HepG2 (cell line): ENCODE measurements around the gene TSACC. TPM values are rescaled to one million over a fixed set of nuclear protein-coding genes. Genes with fewer than 3 reads are reported as not detected.
A peak's percentile ranks its signal among the peaks of the same experiment; 100 is the strongest.

Source experiments
- ATAC-seq: fragments of 200-7000 bp; cut with Tn5 transposase; 3 replicates; pipeline ENCODE4 v1.9.1; 2020; ENCODE audit warnings: mild to moderate bottlenecking, moderate library complexity
- BruUV-seq: library from RNA; stranded (reverse); fragments of 400-500 nt; replicated peaks from 2 replicates; lab custom pipeline; 2021; lab: Mats Ljungman, UMichigan
- CTCF ChIA-PET: fragments of 300-600 bp; formaldehyde crosslinking; extraction: SDS; loops from one replicate; lab custom pipeline; 2021; ENCODE audit warnings: low total read pairs, inconsistent platforms, low intra/inter-chr PET ratio; lab: Yijun Ruan, JAX
- POLR2A ChIA-PET: fragments of 350-600 bp; sonication (Branson Sonifier 250); formaldehyde crosslinking; loops from one replicate; lab custom pipeline; 2020; ENCODE audit warnings: antibody characterized with exemption, inconsistent platforms; lab: Yijun Ruan, JAX
- DNase-seq: peaks from one replicate; pipeline ENCODE4 v3.0.0-alpha.2; 2015; ENCODE audit warnings: low spot score
- FAIRE-seq: peaks from 3 replicates; lab custom pipeline; 2011; peaks lifted over from hg19 to GRCh38; lab: Jason Lieb, UNC
- H2AFZ ChIP-seq: one replicate; pipeline ENCODE4 v1.6.1; 2011; ENCODE audit warnings: low read length, inconsistent platforms
- H3K27ac ChIP-seq: fragments of 300-600 bp; 3 replicates; pipeline ENCODE4 v1.8.0; 2011; ENCODE audit warnings: mixed run types, mild to moderate bottlenecking, mixed read lengths, low read length, inconsistent platforms; ENCODE audit not compliant: insufficient read depth; ENCODE audit errors: extremely low read length
- H3K27me3 ChIP-seq, 2 experiments: fragments of 200-600 bp in 1 of 2; 2 replicates in 1 of 2; 3 replicates in 1 of 2; pipeline versions ENCODE4 v1.6.0 to v1.8.0; 2011; ENCODE audit warnings: low read length in 2 of 2, mild to moderate bottlenecking in 2 of 2, moderate library complexity in 2 of 2, inconsistent platforms in 1 of 2; ENCODE audit not compliant: insufficient read depth in 2 of 2, control insufficient read depth in 1 of 2
- H3K36me3 ChIP-seq, 2 experiments: fragments of 200-600 bp in 1 of 2; replicated peaks in 1 of 2; 2 replicates in 1 of 2; 3 replicates in 1 of 2; pipeline versions ENCODE4 v1.5.1 to v1.8.0; 2011; ENCODE audit warnings: low read length in 2 of 2, inconsistent platforms in 1 of 2; ENCODE audit not compliant: insufficient read depth in 2 of 2, control insufficient read depth in 1 of 2
- H3K4me1 ChIP-seq: 2 replicates; pipeline ENCODE4 v1.5.1; 2012; ENCODE audit warnings: low read length, inconsistent platforms; ENCODE audit not compliant: insufficient read depth
- H3K4me2 ChIP-seq: 2 replicates; pipeline ENCODE4 v1.6.0; 2011; ENCODE audit warnings: low read depth, low read length, inconsistent platforms
- H3K4me3 ChIP-seq, 3 experiments: fragments of 200-600 bp in 1 of 3; sonication (generic), shearing (Covaris generic) in 1 of 3; replicated peaks in 1 of 3; 2 replicates each; pipeline ENCODE4 v1.5.1; 2011 to 2016; ENCODE audit warnings: low read length in 3 of 3, inconsistent platforms in 2 of 3, low read depth in 2 of 3, mild to moderate bottlenecking in 2 of 3, control low read depth in 1 of 3, mixed read lengths in 1 of 3; ENCODE audit not compliant: insufficient read depth in 1 of 3
- H3K79me2 ChIP-seq: one replicate; pipeline ENCODE4 v1.6.1; 2011; ENCODE audit warnings: low read length, inconsistent platforms; ENCODE audit not compliant: insufficient read depth
- H3K9ac ChIP-seq: 2 replicates; pipeline ENCODE4 v1.6.0; 2011; ENCODE audit warnings: mild to moderate bottlenecking, low read depth, low read length, inconsistent platforms; ENCODE audit not compliant: insufficient read depth
- H3K9me3 ChIP-seq: 2 replicates; pipeline ENCODE4 v1.5.1; 2012; ENCODE audit warnings: mild to moderate bottlenecking, low read length
- H4K20me1 ChIP-seq: 2 replicates; pipeline ENCODE4 v1.6.0; 2011; ENCODE audit warnings: inconsistent platforms, mild to moderate bottlenecking, low read length, moderate library complexity; ENCODE audit not compliant: insufficient read depth
- ARID4A ChIP-seq: sonication (generic); formaldehyde crosslinking; IDR thresholded peaks from 2 replicates; pipeline ENCODE4 v1.5.0; 2020; ENCODE audit warnings: mild to moderate bottlenecking, missing genetic modification reagents, borderline replicate concordance
- ELF3 ChIP-seq: IDR thresholded peaks from 2 replicates; pipeline ENCODE4 v1.6.1; 2016; ENCODE audit warnings: missing genetic modification reagents, missing compliant biosample characterization
- KLF13 ChIP-seq: sonication (generic); formaldehyde crosslinking; IDR thresholded peaks from 2 replicates; pipeline ENCODE4 v1.4.0; 2020; ENCODE audit warnings: mild to moderate bottlenecking, missing genetic modification reagents
- MBD4 ChIP-seq: IDR thresholded peaks from 2 replicates; pipeline ENCODE4 v1.6.1; 2012; ENCODE audit warnings: low read length, inconsistent platforms, borderline replicate concordance
- PATZ1 ChIP-seq: sonication (generic); formaldehyde crosslinking; IDR thresholded peaks from 2 replicates; pipeline ENCODE4 v1.4.0; 2020; ENCODE audit warnings: missing genetic modification reagents
- POLR2G ChIP-seq: fragments of 200-400 bp; formaldehyde crosslinking; IDR thresholded peaks from 2 replicates; pipeline ENCODE4 v1.6.1; 2018; ENCODE audit warnings: mild to moderate bottlenecking, low read depth, low read length, moderate library complexity
- RFXANK ChIP-seq: IDR thresholded peaks from 2 replicates; pipeline ENCODE4 v1.6.1; 2016
- ZNF367 ChIP-seq: sonication (generic); formaldehyde crosslinking; IDR thresholded peaks from 2 replicates; pipeline ENCODE4 v1.4.0; 2020; ENCODE audit warnings: missing genetic modification reagents, borderline replicate concordance
- ZNF605 ChIP-seq: sonication (generic); formaldehyde crosslinking; IDR thresholded peaks from 2 replicates; pipeline ENCODE4 v1.8.0; 2022; ENCODE audit warnings: mild to moderate bottlenecking, missing genetic modification reagents
- WGBS: methylation state at CpG from one replicate; pipeline ENCODE4 v1.1.6; 2017; ENCODE audit warnings: low lambda C conversion rate; 5-methylcytosine and 5-hydroxymethylcytosine counted together
- in situ Hi-C: cut with HindIII; loops from 2 replicates; pipeline ENCODE4 v1.10.0; 2017; ENCODE audit warnings: low pct_unique_long_range_greater_than_20kb; ENCODE audit not compliant: extremely low pct_ligation_motif_present
- intact Hi-C: fragments of 100-400 bp; cut with micrococcal nuclease; formaldehyde crosslinking; loops from one replicate; pipeline ENCODE4 v1.10.0; 2022; ENCODE audit not compliant: unreplicated experiment
- polyA plus RNA-seq, 8 experiments: library from polyadenylated mRNA; depleted of rRNA in 3 of 8; stranded (reverse) in 7 of 8; unstranded in 1 of 8; fragments of >200 nt; fragmentation: Illumina TruSeq in 4 of 8; extraction: Trizol in 4 of 8; gene quantifications; 2 replicates each; pipeline versions ENCODE4 v1.2.1 to v1.2.3, GENCODE V29; 2011 to 2016; ENCODE audit warnings: low read depth in 4 of 8, missing spikeins in 1 of 8, mixed read lengths in 1 of 8; ENCODE audit not compliant: insufficient read depth in 1 of 8
- total RNA-seq, 5 experiments: library from RNA; depleted of rRNA; stranded (reverse); fragments of >200 nt; fragmentation: Illumina TruSeq; extraction: Trizol; gene quantifications; 2 replicates each; pipeline ENCODE4 v1.2.3, GENCODE V29; 2016; ENCODE audit warnings: low read depth in 1 of 5

Gene TSACC
- total and polyA plus RNA-seq, 2 of the 13 experiments (the other 11 are each of a cell fraction or from before 2014, with no cell fraction given), result 1.5 to 2.6 TPM

- in situ Hi-C loops (loop anchor here (5.0 kb wide), 1 partner anchor 53 kb away; no protein-coding TSS in a partner anchor), intact Hi-C loops (loop anchor here (1.0 kb wide), 1 partner anchor 60 kb away; no protein-coding TSS in a partner anchor)
- peaks cover 4 to 8% of the 10 kb centered on the region in 2 experiments; a peak in 3 of 5 replicates for H3K27me3 ChIP-seq
- CTCF ChIA-PET, result interaction anchor here (1.3 to 5.4 kb wide), 3 partner anchors 28 to 64 kb away, joined by 4 to 76 read pairs (median 9); no protein-coding TSS in a partner anchor
- peaks cover 28% of the 10 kb centered on the region for H3K4me1 ChIP-seq
- no peak overlapping the region for H3K4me2 ChIP-seq
- peaks cover 21 to 41% of the 10 kb centered on the region in 2 experiments for H3K36me3 ChIP-seq
- peaks cover 2% of the 10 kb centered on the region for H4K20me1 ChIP-seq
- FAIRE-seq (no peak), DNase-seq (no peak), ATAC-seq (no peak)
- no peak overlapping the region for H3K4me3 ChIP-seq
- TF ChIP-seq ZNF367 (CRISPR knock-in tag) (no peak), MBD4 (0 out of 2 replicates have a peak, but pooled peaks have one; percentile 7)
- no TSS peak for BruUV-seq
- 98% methylated on average over 4 of the region's 5 CpGs for WGBS
- H3K79me2 ChIP-seq, result no peaks in the 10 kb centered on the region
- POLR2A ChIA-PET, result interaction anchor here (1.1 to 12.6 kb wide), 3 partner anchors 9 to 120 kb away, joined by 3 to 189 read pairs (median 8); partner anchors contain the start of gene RHBG
- H3K27ac ChIP-seq, result no peak overlapping the region
- no peak overlapping the region for H3K9ac ChIP-seq
- no peak overlapping the region for H2AFZ ChIP-seq
- H3K9me3 ChIP-seq, result no peaks in the 10 kb centered on the region
Observed at GRCh38 chr1:156384658-156385057, 46.3 kb downstream of the TSACC start.

- no TSS peak for BruUV-seq
- WGBS, result 67% methylated on average over 6 of the region's 9 CpGs
- ChIA-PET CTCF (interaction anchor here (1.1 to 5.4 kb wide), 4 partner anchors 29 to 94 kb away, joined by 3 to 76 read pairs (median 6); no protein-coding TSS in a partner anchor), POLR2A (interaction anchor here (1.3 to 12.6 kb wide), 10 partner anchors 9 to 116 kb away, joined by 3 to 189 read pairs (median 8); partner anchors contain the start of genes RHBG and SMG5)
- DNase-seq (peak; percentile 55), ATAC-seq (no peak), FAIRE-seq (no peak)
- intact Hi-C loops (loop anchor here (1.0 kb wide), 1 partner anchor 59 kb away; no protein-coding TSS in a partner anchor), in situ Hi-C loops (loop anchor here (5.0 kb wide), 1 partner anchor 52 kb away; no protein-coding TSS in a partner anchor)
- Histone ChIP-seq H3K79me2 (no peaks in the 10 kb centered on the region), H3K4me3 (no peak overlapping the region), H3K27ac (no peak overlapping the region), H3K36me3 (peaks cover 19 to 37% of the 10 kb centered on the region in 2 experiments), H3K27me3 (peaks cover 4 to 16% of the 10 kb centered on the region in 2 experiments; a peak in 3 of 5 replicates), H2AFZ (no peak overlapping the region), H3K4me2 (no peak overlapping the region), H3K9me3 (no peaks in the 10 kb centered on the region), H3K4me1 (peaks cover 32% of the 10 kb centered on the region), H4K20me1 (no peaks in the 10 kb centered on the region; the same call in 1 of the 2 replicates), H3K9ac (no peak overlapping the region)
- TF ChIP-seq RFXANK (CRISPR knock-in tag), result no peak
- TF ChIP-seq ZNF605, result no peak
- TF ChIP-seq POLR2G, result 0 out of 2 replicates have a peak, but pooled peaks have one; percentile 4
- TF ChIP-seq ARID4A (CRISPR knock-in tag), result no peak
- TF ChIP-seq PATZ1, result peak; percentile 54
- no peak for TF ChIP-seq KLF13 (CRISPR knock-in tag)
- 0 out of 2 replicates have a peak, but pooled peaks have one; percentile 15 for TF ChIP-seq ELF3
Observed at GRCh38 chr1:156385534-156386031, 47.3 kb downstream of the TSACC start.
